Stromal cell of bone marrow (primary cell): ENCODE measurements around the gene TMEM198.

Experiments
- DNase-seq: peaks from one replicate; pipeline ENCODE4 v3.0.0-alpha.2; 2012; ENCODE audit warnings: low read depth

Gene TMEM198

DNA sequence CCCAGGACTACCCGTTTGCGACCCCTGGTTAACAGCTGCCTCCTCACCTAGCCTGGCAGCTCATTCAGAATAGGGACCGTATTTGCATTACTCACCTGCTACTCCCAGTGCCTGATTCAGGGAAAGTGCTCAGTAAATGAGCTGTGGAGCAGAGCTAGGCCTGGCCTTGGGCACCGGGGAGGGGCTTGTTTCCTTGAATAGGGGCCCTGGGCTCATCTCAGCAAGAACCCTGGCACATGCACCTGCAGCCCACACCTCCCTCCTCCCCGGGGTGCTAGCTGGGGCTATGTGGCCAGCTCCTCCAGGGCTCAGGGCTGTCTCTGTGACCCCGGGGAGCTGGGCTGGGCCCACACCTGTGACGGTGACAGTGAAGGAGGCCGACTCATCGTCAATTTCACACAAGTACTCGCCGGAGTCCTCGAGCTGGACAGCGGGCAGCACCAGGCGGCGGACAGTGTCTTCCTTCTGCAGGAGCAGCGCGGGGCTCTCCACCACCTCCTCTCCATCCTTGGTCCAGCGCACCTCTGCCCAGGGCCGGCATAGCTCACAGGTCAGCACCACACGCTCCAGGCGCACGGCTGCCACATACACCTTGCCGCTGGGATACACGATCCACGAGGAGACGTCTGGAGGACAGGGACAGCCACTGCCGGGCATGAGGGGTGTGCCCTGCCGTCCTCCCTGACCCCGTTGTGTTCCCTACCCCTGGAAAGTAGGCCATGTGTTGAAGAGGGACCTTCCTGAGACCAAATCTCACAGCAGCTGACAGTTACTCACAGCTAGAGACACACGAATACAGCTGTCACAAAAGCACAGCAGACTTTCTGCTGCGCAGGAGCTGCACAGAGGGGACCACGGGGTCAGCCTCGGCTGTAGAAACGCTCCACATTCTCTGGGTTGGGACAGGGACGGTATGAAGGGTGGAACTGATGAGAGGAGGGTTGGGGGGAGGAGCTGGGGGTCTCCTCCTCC, 18.5 kb downstream of the TMEM198 start:
- no peak for DNase-seq

DNA sequence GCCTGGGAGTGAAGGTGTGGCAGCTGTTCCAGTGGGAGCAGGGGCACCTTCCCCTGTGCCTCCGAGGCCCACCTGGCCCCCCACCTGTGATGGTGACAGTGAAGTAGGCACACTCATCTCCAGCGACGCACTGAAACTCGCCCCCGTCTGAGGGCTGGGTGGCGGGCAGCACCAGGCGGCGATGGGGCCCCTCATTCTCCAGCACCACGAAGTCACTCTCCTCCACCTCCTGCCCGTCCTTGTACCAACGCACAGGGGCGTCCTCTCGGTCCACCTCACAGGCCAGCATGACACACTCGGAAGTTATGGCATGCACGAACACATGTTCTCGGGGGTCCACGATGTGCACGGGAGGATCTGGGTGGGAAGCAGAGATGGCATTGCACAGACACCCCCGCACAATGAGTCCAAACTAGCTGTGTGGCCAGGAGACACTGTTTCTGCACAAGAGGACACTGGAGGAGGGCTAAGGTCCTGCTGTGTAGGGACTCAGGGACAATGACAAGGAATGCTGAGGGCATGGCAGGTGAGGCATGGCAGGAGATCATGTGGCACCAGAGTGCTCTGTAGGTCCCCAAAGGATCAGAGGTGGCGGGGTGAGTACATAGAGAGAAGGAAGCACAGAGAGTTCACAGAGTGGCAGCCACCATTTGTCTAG, 19.6 kb downstream of the TMEM198 start:
- no peak for DNase-seq

- no peak for DNase-seq
These were observed 21.6 kb downstream of the TMEM198 start for GRCh38 chr2:219565130-219566080.

GRCh38 chr2:219566640-219567039, 22.8 kb downstream of the TMEM198 start:
- no peak for DNase-seq

GRCh38 chr2:219567131-219567530, 23.3 kb downstream of the TMEM198 start:
- no peak for DNase-seq

- DNase-seq, result no peak
These were observed 24.0 kb downstream of the TMEM198 start for GRCh38 chr2:219567791-219568361.

- DNase-seq, result no peak
These were observed 25.2 kb downstream of the TMEM198 start for GRCh38 chr2:219569041-219569440.

- no peak for DNase-seq
These were observed 25.8 kb downstream of the TMEM198 start for GRCh38 chr2:219569635-219570034.

- DNase-seq, result no peak
These were observed 26.5 kb downstream of the TMEM198 start for GRCh38 chr2:219570194-219570923.

GRCh38 chr2:219570924-219571310, 27.1 kb downstream of the TMEM198 start:
- no peak for DNase-seq

GRCh38 chr2:219571311-219572236, 27.7 kb downstream of the TMEM198 start, which contains the start of gene OBSL1:
Gene OBSL1 (minus strand): TSS chr2:219571539. CDS start chr2:219571232, 307 bp downstream.
- no peak for DNase-seq

DNA sequence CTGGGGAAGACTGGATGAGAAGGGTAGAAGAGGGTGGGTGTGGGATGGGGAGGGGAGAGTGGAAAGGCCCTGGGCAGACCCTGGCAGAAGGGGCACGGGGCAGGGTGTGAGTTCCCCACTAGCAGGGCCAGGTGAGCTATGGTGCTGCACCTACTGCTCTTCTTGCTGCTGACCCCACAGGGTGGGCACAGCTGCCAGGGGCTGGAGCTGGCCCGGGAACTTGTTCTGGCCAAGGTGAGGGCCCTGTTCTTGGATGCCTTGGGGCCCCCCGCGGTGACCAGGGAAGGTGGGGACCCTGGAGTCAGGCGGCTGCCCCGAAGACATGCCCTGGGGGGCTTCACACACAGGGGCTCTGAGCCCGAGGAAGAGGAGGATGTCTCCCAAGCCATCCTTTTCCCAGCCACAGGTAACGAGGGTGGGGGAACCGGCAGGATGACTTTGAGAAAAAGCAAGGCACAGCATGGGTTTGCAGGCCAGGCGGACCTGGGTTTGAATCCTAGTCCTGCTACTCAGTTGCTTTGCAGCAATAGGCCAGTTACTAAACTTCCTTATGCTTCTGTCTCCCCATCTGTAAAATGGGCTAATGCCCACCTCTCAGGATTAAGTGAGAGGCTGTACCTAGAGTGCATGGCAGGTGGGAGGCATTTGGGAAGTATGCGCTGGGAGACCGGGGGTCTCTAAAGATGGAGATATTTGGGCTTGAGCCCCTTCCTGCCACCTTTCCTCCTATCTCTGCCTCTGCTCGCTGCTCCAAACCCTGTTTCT, 28.6 kb downstream of the TMEM198 start, which contains the start of gene INHA:
Gene INHA, plus strand, starts transcription at position 74 of the 765 bp plus-strand sequence. Its CDS starts 65 bp downstream, at position 139.
- DNase-seq, result no peak

GRCh38 chr2:219573166-219573565, 29.3 kb downstream of the TMEM198 start:
- DNase-seq, result no peak

- no peak for DNase-seq
These were observed 30.9 kb downstream of the TMEM198 start for GRCh38 chr2:219574484-219575311.

DNA sequence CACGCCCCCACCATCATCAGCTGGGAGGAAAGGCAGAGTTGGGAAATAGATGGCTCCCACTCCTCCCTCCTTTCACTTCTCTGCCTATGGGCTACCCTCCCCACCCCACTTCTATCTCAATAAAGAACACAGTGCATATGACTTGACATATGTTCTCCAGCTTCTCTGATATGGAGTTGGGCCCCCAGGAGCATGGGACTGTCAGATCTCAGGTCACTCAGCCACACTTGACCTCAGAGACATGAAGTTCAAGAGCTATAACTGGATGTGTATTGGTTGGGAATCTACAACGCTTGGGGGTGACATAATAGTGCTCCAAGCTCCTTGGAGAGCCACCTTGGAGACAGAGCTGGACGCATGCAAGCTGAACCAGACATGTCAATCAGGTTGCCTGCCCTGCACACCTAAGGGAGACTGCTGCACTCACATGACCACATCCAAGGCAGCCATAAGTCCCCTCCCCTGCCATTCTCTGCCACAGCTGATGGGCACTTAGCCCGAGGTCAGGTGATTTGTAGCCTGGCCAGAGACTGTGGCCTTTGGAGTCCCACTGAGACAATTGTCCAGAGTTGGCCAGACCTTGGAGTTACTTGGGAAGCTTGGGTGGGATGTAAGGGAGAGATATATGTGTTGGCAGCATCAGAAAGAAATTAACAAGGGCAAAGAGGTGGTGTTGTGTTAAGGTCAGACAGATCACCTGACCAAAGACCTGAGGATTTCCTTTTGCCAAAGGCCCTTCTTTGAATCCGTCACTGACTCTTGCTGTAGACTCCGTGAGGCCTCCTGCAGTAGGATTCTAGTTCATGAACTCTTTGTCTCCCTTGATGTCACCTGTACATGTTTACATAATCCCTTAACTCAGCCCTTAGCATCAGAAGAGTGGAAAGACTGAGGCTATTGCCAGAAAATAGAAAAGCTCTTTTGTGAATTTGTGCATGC, 32.0 kb downstream of the TMEM198 start:
- DNase-seq, result no peak

DNA sequence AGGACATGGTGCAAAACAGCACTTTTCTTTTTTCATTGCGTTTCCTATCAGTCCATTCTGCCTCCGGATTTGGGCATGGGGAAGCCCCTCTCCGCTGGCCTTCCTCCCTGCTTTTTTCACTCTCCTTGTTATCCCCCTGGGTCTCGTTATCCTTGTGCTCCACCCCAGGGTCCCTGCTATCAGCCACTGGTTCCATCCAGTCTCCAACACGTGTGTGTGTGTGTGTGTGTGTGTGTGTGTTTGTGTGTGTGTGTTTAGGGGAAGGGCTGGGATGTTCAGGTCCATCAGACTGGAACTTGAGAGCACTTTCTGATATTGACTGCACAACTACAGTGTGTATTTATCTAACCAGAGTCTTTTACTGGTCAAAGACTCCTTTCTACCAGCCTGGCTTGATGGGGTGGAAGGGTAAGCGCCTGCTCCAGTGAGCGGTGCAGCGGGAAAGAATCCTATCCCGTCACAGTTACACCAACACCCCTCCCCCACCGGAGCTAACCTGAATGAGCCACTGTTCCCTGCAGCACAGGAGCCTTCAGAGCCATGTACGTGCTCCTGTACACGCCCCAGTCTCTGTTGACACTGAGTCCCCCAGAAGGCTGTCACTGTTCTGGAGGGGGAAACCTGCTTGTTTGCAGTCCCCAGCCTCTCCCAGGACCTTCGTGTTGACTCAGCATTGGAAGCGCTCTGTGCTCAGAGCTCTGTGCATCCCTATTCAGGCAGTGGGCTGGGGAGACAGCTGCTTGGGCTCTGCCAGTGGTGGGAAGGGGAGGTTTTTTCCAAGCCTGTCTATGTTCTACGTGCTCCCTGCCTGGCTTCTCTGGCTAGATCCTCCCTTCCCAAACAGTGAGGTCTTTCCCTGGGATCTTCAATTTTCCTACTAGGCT, 32.9 kb downstream of the TMEM198 start:
- no peak for DNase-seq
